Dendritic cell treated with granulocyte-macrophage colony-stimulating factor and Interleukin-4, amounts not matched to agents 40 ng/mL and 50 ng/mL, for 4 days (primary cell): ENCODE data around the gene TMEM130.

Source experiments
- H3K27ac Mint-ChIP-seq: one replicate; pipeline ENCODE4 v1.8.0; 2022; ENCODE audit warnings: mild to moderate bottlenecking, mixed read lengths
- H3K27me3 Mint-ChIP-seq: one replicate; pipeline ENCODE4 v1.8.0; 2022; ENCODE audit warnings: mild to moderate bottlenecking, mixed read lengths
- H3K36me3 Mint-ChIP-seq: one replicate; pipeline ENCODE4 v1.8.0; 2022; ENCODE audit warnings: low read depth, mixed read lengths
- H3K4me1 Mint-ChIP-seq: one replicate; pipeline ENCODE4 v1.8.0; 2022; ENCODE audit warnings: low read depth, mixed read lengths
- H3K4me3 Mint-ChIP-seq: one replicate; pipeline ENCODE4 v1.8.0; 2022; ENCODE audit warnings: mild to moderate bottlenecking, moderate library complexity, mixed read lengths
- H3K9me3 Mint-ChIP-seq: one replicate; pipeline ENCODE4 v1.8.0; 2022; ENCODE audit warnings: mixed read lengths
- intact Hi-C: fragments of 100-400 bp; cut with micrococcal nuclease; formaldehyde crosslinking; loops from one replicate; pipeline ENCODE4 v1.15.0; 2022

Gene TMEM130

GRCh38 chr7:98802088-98802780 lies 67.6 kb downstream of the TMEM130 start:
- peak overlapping the region; percentile 80 for H3K27ac Mint-ChIP-seq
- H3K4me3 Mint-ChIP-seq = peak overlapping the region; percentile 37
- no peaks in the 10 kb centered on the region for H3K36me3 Mint-ChIP-seq
- intact Hi-C loops = no loop called here
- H3K4me1 Mint-ChIP-seq = peaks cover 18% of the 10 kb centered on the region
- peaks cover 58% of the 10 kb centered on the region for H3K27me3 Mint-ChIP-seq
- H3K9me3 Mint-ChIP-seq = peaks cover 15% of the 10 kb centered on the region

- Mint-ChIP-seq H3K4me3 (no peak overlapping the region), H3K27me3 (peaks cover 52% of the 10 kb centered on the region), H3K36me3 (no peaks in the 10 kb centered on the region), H3K27ac (no peak overlapping the region), H3K4me1 (peaks cover 21% of the 10 kb centered on the region), H3K9me3 (peaks cover 15% of the 10 kb centered on the region)
- intact Hi-C loops = no loop called here
These were observed 68.8 kb downstream of the TMEM130 start for GRCh38 chr7:98800996-98801395.

GRCh38 chr7:98797150-98797549 lies 72.7 kb downstream of the TMEM130 start:
- Mint-ChIP-seq H3K27ac (no peak overlapping the region), H3K36me3 (no peaks in the 10 kb centered on the region), H3K4me1 (peaks cover 15% of the 10 kb centered on the region), H3K27me3 (peaks cover 32% of the 10 kb centered on the region), H3K9me3 (peaks cover 15% of the 10 kb centered on the region), H3K4me3 (no peak overlapping the region)
- intact Hi-C loops = no loop called here
